Measurements from ENCODE around the gene EFHC1. TPM values are rescaled to one million over a fixed set of nuclear protein-coding genes. Genes with fewer than 3 reads are reported as not detected.

EFHC1 gene
- total RNA-seq, 2 experiments from 2014 or later = 3.4 to 4.8 TPM

DNA sequence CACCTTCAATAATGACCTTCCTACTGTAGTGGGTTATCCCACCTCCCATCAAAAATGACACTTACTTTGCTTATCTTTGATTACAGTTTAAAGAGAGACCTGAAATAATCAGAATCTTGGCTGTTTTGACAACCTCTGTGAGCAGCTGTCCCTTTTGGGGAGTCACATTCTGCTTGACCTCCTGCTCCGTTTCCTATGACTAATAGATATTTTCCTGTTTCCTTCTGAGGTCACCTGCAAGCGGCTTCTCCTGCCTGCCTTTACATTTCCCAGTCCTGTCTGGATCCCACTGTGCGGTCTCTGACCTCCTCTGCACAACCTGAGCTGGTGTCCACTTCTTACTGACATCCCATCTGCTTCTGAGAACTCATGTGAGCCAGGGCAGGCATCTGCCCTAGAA, 102.5 kb downstream of the EFHC1 start:
- intact Hi-C loops (cut with DNase I, micrococcal nuclease) = no loop called here
- H3K4me3 Mint-ChIP-seq = no peak overlapping the region
- peaks cover 17% of the 10 kb centered on the region for H3K4me1 Mint-ChIP-seq (ENCODE audit: low read depth)
- ChIA-PET POLR2A (no interaction called here), CTCF (no interaction called here)
- TF ChIP-seq, protein P1, sequence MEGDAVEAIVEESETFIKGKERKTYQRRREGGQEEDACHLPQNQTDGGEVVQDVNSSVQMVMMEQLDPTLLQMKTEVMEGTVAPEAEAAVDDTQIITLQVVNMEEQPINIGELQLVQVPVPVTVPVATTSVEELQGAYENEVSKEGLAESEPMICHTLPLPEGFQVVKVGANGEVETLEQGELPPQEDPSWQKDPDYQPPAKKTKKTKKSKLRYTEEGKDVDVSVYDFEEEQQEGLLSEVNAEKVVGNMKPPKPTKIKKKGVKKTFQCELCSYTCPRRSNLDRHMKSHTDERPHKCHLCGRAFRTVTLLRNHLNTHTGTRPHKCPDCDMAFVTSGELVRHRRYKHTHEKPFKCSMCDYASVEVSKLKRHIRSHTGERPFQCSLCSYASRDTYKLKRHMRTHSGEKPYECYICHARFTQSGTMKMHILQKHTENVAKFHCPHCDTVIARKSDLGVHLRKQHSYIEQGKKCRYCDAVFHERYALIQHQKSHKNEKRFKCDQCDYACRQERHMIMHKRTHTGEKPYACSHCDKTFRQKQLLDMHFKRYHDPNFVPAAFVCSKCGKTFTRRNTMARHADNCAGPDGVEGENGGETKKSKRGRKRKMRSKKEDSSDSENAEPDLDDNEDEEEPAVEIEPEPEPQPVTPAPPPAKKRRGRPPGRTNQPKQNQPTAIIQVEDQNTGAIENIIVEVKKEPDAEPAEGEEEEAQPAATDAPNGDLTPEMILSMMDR (IDR thresholded peaks at IDR 0.05) = no peak
- no peak overlapping the region for H3K4me3 ChIP-seq (ENCODE audit: low read length)
- no peaks in the 10 kb centered on the region for H3K4me1 ChIP-seq (ENCODE audit: insufficient read depth, low read length)
- H3K36me3 Mint-ChIP-seq (ENCODE audit: low read depth) = peaks cover 24% of the 10 kb centered on the region
- DNase-seq = no peak
- H3K27me3 ChIP-seq (ENCODE audit: control insufficient read depth in 1 of 2, insufficient read depth in 2 of 2, low read length in 2 of 2) = no peaks in the 10 kb centered on the region
- no peaks in the 10 kb centered on the region for H3K9me3 ChIP-seq (ENCODE audit: control insufficient read depth in 1 of 2, insufficient read depth in 1 of 2, low read length in 2 of 2)
- no peak overlapping the region for H3K27ac Mint-ChIP-seq
- H3K9me3 Mint-ChIP-seq = no peaks in the 10 kb centered on the region
- H3K36me3 ChIP-seq (ENCODE audit: insufficient read depth, low read length) = peaks cover 5% of the 10 kb centered on the region
- H3K27ac ChIP-seq (ENCODE audit: low read depth in 1 of 2, low read length in 2 of 2) = no peak overlapping the region
- H3K27me3 Mint-ChIP-seq = no peaks in the 10 kb centered on the region
- no peak for ATAC-seq (ENCODE audit: poor library complexity)

DNA sequence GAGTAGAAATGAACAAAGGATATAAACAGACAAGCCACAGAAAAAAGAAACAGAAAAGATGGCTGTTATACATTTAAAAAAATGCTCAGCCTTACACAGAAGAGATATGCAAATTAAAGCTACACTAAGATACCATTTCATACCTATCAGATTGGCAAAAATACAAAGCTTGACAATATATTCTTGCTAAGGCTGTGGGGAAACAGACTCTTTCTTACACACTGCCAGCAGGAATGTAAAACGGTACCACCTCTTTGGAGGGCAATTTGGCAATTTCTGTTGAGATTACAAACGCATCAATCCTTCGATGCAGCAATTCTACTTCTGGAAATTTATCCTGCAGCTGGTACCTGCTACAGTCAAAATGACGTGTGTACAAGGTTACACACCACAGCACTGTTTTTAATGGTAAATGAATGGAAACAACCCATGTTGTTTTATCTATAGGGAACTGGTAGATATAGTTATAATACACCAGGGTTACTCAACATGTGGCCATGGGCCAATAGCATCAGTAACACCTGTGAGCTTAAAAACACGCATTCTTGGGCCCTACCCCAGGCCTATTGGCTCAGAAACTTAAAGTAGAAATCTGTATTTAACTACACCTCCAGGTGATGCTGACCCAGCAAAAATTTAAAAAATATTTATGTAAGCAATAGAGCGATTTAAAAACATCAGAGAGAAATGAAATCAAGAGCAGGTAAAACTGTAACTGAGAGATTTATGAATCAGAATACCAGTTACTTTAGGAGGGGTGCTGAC, 103.4 kb downstream of the EFHC1 start:
- no peaks in the 10 kb centered on the region for H3K9me3 Mint-ChIP-seq
- POLR2A ChIA-PET = no interaction called here
- TF ChIP-seq, protein P1 (IDR thresholded peaks at IDR 0.05) = no peak
- H3K36me3 Mint-ChIP-seq (ENCODE audit: low read depth) = peaks cover 16% of the 10 kb centered on the region
- no peaks in the 10 kb centered on the region for H3K4me1 ChIP-seq (ENCODE audit: insufficient read depth, low read length)
- no peak overlapping the region for H3K4me3 ChIP-seq (ENCODE audit: low read length)
- CTCF ChIA-PET = no interaction called here
- no peaks in the 10 kb centered on the region for H3K9me3 ChIP-seq (ENCODE audit: control insufficient read depth in 1 of 2, insufficient read depth in 1 of 2, low read length in 2 of 2)
- no peak overlapping the region for H3K27ac Mint-ChIP-seq
- H3K27me3 Mint-ChIP-seq = no peaks in the 10 kb centered on the region
- peaks cover 17% of the 10 kb centered on the region for H3K4me1 Mint-ChIP-seq (ENCODE audit: low read depth)
- no peak overlapping the region for H3K4me3 Mint-ChIP-seq
- ATAC-seq (ENCODE audit: poor library complexity) (no peak), DNase-seq (no peak)
- no peaks in the 10 kb centered on the region for H3K36me3 ChIP-seq (ENCODE audit: insufficient read depth, low read length)
- H3K27me3 ChIP-seq (ENCODE audit: control insufficient read depth in 1 of 2, insufficient read depth in 2 of 2, low read length in 2 of 2) = no peaks in the 10 kb centered on the region
- no peak overlapping the region for H3K27ac ChIP-seq (ENCODE audit: low read depth in 1 of 2, low read length in 2 of 2)
- intact Hi-C loops (cut with DNase I, micrococcal nuclease) = no loop called here

DNA sequence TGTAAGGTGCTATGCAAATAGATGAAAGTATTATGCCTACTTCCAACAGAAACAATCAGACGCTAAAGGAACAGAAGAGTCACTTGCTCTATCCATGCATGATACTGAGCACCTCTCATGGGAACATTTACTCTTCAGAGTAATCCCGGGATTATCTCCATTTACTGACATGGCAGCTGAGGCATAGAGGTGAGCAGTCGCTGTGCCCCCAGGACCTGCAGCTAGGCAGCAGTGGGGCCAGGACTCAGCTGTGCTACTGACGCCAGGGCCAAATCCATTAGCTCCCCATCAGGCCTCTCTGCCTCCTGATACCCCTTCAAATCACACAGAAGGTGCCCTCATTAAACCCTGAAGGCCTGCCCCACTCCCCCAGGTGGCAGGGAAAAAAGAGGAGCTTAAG, 104.8 kb downstream of the EFHC1 start:
- no peak overlapping the region for H3K27ac ChIP-seq (ENCODE audit: low read depth in 1 of 2, low read length in 2 of 2)
- CTCF ChIA-PET = interaction anchor here (0.8 kb wide), 1 partner anchor 117 kb away, joined by 3 read pairs; no protein-coding TSS in a partner anchor
- no peaks in the 10 kb centered on the region for H3K27me3 ChIP-seq (ENCODE audit: control insufficient read depth in 1 of 2, insufficient read depth in 2 of 2, low read length in 2 of 2)
- POLR2A ChIA-PET = no interaction called here
- H3K4me1 Mint-ChIP-seq (ENCODE audit: low read depth) = peaks cover 17% of the 10 kb centered on the region
- intact Hi-C loops (cut with DNase I, micrococcal nuclease) = no loop called here
- H3K9me3 ChIP-seq (ENCODE audit: control insufficient read depth in 1 of 2, insufficient read depth in 1 of 2, low read length in 2 of 2) = no peaks in the 10 kb centered on the region
- DNase-seq (no peak), ATAC-seq (ENCODE audit: poor library complexity) (no peak)
- H3K9me3 Mint-ChIP-seq = no peaks in the 10 kb centered on the region
- H3K4me3 Mint-ChIP-seq = no peak overlapping the region
- no peak overlapping the region for H3K4me3 ChIP-seq (ENCODE audit: low read length)
- TF ChIP-seq, protein P1 (IDR thresholded peaks at IDR 0.05) = no peak
- H3K36me3 ChIP-seq (ENCODE audit: insufficient read depth, low read length) = no peaks in the 10 kb centered on the region
- peaks cover 2% of the 10 kb centered on the region for H3K36me3 Mint-ChIP-seq (ENCODE audit: low read depth)
- H3K27ac Mint-ChIP-seq = no peak overlapping the region
- no peaks in the 10 kb centered on the region for H3K27me3 Mint-ChIP-seq
- no peaks in the 10 kb centered on the region for H3K4me1 ChIP-seq (ENCODE audit: insufficient read depth, low read length)
